ENCODE results near the gene FLVCR2. TPM values are rescaled to one million over a fixed set of nuclear protein-coding genes. Genes with fewer than 3 reads are reported as not detected.

FLVCR2 gene
- total RNA-seq, 1 donor from 2014 or later = 3.4 TPM

DNA sequence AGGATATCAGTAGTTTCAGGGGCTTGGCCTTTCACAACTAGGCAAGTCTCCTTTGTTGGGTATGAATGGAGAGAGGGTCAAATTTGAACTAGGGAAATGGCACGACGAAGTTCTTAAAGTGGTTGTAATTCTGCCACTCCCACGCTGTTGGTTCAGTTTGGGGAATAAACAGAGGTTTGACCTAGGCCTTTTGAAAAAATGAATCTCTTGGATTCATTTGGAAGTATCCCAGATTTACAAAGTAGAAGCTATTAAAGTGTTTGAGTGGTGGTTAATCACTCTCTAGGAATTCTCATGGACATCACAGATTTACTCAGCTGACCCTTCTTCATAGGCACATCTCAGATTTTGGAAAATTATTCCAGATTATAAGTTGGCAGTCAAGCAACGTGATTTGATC lies 41.3 kb upstream of the FLVCR2 start:
- H3K9me3 ChIP-seq = no peaks in the 10 kb centered on the region
- H3K36me3 ChIP-seq = no peaks in the 10 kb centered on the region
- TF ChIP-seq, protein P1, sequence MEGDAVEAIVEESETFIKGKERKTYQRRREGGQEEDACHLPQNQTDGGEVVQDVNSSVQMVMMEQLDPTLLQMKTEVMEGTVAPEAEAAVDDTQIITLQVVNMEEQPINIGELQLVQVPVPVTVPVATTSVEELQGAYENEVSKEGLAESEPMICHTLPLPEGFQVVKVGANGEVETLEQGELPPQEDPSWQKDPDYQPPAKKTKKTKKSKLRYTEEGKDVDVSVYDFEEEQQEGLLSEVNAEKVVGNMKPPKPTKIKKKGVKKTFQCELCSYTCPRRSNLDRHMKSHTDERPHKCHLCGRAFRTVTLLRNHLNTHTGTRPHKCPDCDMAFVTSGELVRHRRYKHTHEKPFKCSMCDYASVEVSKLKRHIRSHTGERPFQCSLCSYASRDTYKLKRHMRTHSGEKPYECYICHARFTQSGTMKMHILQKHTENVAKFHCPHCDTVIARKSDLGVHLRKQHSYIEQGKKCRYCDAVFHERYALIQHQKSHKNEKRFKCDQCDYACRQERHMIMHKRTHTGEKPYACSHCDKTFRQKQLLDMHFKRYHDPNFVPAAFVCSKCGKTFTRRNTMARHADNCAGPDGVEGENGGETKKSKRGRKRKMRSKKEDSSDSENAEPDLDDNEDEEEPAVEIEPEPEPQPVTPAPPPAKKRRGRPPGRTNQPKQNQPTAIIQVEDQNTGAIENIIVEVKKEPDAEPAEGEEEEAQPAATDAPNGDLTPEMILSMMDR (IDR thresholded peaks at IDR 0.05) = no peak
- intact Hi-C loops (cut with DNase I) = no loop called here
- no peak for DNase-seq (ENCODE audit: low spot score in 2 of 2)
- no peaks in the 10 kb centered on the region for H3K27me3 ChIP-seq
- no peaks in the 10 kb centered on the region for H3K4me1 ChIP-seq
- no peak overlapping the region for H3K27ac ChIP-seq
- H3K4me3 ChIP-seq = no peak overlapping the region

DNA sequence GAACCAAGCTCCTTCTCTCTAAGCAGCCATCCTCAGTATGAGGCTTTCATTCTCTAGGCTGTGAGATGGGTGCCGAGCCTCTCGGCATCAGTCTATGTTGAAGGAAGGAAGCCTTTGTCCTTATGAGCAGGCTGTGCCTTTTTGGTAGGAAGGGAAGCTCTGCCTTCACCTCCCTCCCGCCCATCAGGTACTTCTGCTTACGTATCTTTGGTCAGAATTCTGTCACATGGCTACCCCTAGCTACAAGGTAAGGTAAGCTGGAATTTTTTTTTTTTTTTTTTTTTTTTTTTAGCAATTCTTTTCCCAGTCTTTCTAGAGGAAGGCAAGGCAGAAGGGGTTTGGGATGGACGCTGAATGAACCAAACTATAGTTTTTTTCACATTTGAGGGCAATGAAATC lies 39.3 kb upstream of the FLVCR2 start:
- Histone ChIP-seq H3K27me3 (no peaks in the 10 kb centered on the region), H3K4me3 (no peak overlapping the region), H3K4me1 (no peaks in the 10 kb centered on the region), H3K9me3 (no peaks in the 10 kb centered on the region), H3K36me3 (no peaks in the 10 kb centered on the region), H3K27ac (no peak overlapping the region)
- DNase-seq (ENCODE audit: low spot score in 2 of 2) = no peak
- intact Hi-C loops (cut with DNase I) = no loop called here
- TF ChIP-seq, protein P1 (IDR thresholded peaks at IDR 0.05) = no peak

DNA sequence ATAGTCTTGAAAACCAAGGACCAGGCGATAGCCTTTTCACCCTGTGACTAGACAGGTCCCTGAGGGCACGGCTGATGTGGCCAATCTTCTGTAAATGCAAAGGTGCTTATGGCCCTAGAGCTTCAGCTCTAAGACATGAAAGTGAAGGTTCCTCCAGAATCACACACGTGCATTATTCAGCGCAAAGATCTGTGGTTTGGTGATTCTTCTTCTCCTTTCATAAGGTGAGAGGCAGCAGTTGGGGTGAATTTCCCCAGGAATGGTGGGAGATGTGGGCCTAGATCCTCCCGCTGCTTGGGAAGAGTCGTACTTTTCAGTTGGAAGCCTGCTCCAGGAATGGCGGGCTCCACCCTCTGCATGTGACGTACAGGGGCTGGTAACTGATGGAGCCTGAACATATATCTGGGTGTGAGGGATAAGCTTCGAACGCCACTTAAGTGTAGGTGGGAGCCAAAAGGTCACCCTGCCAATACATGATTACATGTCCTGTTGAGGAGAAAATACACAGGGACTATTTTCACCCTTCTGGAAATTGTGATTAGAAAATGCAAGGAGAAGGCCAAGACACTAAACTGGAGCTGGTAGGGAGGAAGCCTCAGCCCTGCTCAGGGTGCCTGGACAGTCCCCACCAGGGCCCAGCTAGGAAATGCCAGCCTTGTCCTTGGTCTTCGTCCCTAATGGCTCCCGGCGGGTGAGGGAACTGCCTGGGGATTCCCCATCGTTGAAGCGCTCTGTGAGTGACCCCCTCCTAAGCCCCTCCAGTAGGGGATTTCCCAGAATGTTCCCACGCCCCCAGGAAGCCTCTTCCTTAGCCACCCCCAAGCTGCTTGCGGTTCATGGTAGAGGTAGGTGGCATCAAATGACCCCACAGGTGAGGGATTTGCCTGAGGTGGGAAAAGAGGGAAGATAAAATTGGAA lies 38.6 kb upstream of the FLVCR2 start:
- Histone ChIP-seq H3K9me3 (no peaks in the 10 kb centered on the region), H3K4me3 (no peak overlapping the region), H3K27me3 (no peaks in the 10 kb centered on the region), H3K4me1 (no peaks in the 10 kb centered on the region), H3K36me3 (no peaks in the 10 kb centered on the region), H3K27ac (no peak overlapping the region)
- DNase-seq (ENCODE audit: low spot score in 2 of 2) = no peak
- TF ChIP-seq, protein P1 (IDR thresholded peaks at IDR 0.05) = no peak
- intact Hi-C loops (cut with DNase I) = no loop called here

DNA sequence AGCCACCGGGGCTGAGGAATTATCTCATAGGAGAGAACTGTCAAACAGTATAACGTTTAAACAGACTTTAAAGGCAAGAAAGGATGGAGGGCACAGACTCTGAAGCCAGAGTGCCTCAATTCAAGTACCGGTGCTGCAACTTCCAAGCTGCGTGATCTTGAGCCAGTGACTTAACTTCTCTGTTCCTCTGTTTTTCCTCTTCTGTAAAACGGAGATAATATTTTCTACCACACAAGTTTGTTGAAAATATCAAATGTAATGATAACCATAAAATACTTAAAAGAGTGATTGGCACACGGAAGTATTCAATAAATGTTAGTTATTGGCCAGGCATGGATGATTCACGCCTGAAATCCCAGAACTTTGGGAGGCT lies 38.0 kb upstream of the FLVCR2 start:
- Histone ChIP-seq H3K36me3 (no peaks in the 10 kb centered on the region), H3K4me3 (no peak overlapping the region), H3K9me3 (no peaks in the 10 kb centered on the region), H3K4me1 (no peaks in the 10 kb centered on the region), H3K27me3 (no peaks in the 10 kb centered on the region), H3K27ac (no peak overlapping the region)
- TF ChIP-seq, protein P1 (IDR thresholded peaks at IDR 0.05) = no peak
- no peak for DNase-seq (ENCODE audit: low spot score in 2 of 2)
- intact Hi-C loops (cut with DNase I) = no loop called here

DNA sequence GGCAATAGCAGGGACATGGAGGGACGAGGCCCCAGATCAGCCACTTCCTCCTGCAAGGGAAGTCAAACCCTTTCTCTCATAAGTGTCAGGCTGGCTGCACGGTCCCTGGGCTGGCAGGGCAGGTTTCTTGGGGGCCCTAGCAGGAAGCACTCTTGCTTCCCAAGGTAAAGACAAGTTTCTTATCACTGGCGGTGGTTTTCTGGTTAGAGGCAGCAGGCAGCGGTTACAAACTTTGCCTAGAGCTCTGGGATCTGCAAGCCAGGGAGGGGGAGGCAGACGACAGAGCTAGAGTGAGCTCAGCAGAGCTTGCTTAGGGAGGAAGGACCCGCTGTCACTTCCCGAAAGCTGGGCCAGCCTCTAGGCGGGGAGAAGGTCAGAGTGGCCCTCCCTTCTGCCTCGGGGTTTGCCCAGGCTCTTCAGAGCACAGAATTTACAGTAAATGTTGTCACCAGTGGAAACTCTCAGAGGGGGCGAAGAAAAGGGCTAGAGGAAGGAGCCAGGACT lies 35.8 kb upstream of the FLVCR2 start:
- intact Hi-C loops (cut with DNase I) = no loop called here
- no peaks in the 10 kb centered on the region for H3K4me1 ChIP-seq
- H3K27ac ChIP-seq = peak overlapping the region in 1 of 2 donors; percentile 19
- no peaks in the 10 kb centered on the region for H3K36me3 ChIP-seq
- TF ChIP-seq, protein P1 (IDR thresholded peaks at IDR 0.05) = no peak
- no peaks in the 10 kb centered on the region for H3K9me3 ChIP-seq
- peak; percentile 14 to 85 for DNase-seq (ENCODE audit: low spot score in 2 of 2)
- H3K27me3 ChIP-seq = no peaks in the 10 kb centered on the region
- H3K4me3 ChIP-seq = no peak overlapping the region
